Measurements from ENCODE around the gene TOM1L2. TPM values are rescaled to one million over a fixed set of nuclear protein-coding genes. Genes with fewer than 3 reads are reported as not detected.
"Not testable (repeated sequence)": the region's sequence is repeated elsewhere in the genome, so short reads cannot be mapped to it uniquely, and the experiment has no call there.

The TOM1L2 gene
- total and polyA plus RNA-seq, 2 of the 4 experiments (the other 2 are of a cell fraction): 34.4 to 51.7 TPM

- H3K18ac ChIP-seq (ENCODE audit: low read depth, low read length); H2BK20ac ChIP-seq (ENCODE audit: low read depth, low read length); H3K27me3 ChIP-seq (ENCODE audit: control insufficient read depth, insufficient read depth, low read length); H2BK120ac ChIP-seq (ENCODE audit: low read depth, low read length); dilution Hi-C loops (cut with HindIII; ENCODE audit: low sequenced_read_pairs, unreplicated experiment); H3K14ac ChIP-seq (replicated peaks; ENCODE audit: low read depth, low read length); H2BK5ac ChIP-seq (ENCODE audit: low read depth, low read length, poor library complexity, severe bottlenecking); H2BK15ac ChIP-seq (ENCODE audit: low read depth, low read length); ATAC-seq (ENCODE audit: low read depth); H3K27ac ChIP-seq (ENCODE audit: insufficient read depth, low read length); H4K5ac ChIP-seq (ENCODE audit: low read depth, low read length); DNase-seq; BruUV-seq (replicated peaks); H3K9me3 ChIP-seq (ENCODE audit: control insufficient read depth, insufficient read depth, low read length); H3K9me1 ChIP-seq (ENCODE audit: insufficient read depth, low read length); H2AFZ ChIP-seq (replicated peaks; ENCODE audit: low read length, poor library complexity); H3K4ac ChIP-seq (ENCODE audit: low read depth, low read length); H3K4me2 ChIP-seq (ENCODE audit: low read depth, low read length); in situ Hi-C loops (cut with MboI; ENCODE audit: low sequenced_read_pairs); intact Hi-C loops (cut with micrococcal nuclease); H3K23ac ChIP-seq (ENCODE audit: low read depth, low read length); H4K8ac ChIP-seq (ENCODE audit: low read depth in 2 of 2, low read length in 2 of 2); H4K91ac ChIP-seq (ENCODE audit: insufficient read depth, low read depth, low read length); H2AK9ac ChIP-seq (replicated peaks; ENCODE audit: low read depth, low read length, poor library complexity); H3K4me3 ChIP-seq (ENCODE audit: insufficient read depth, low read depth, low read length); H3K9ac ChIP-seq (ENCODE audit: low read depth, low read length); H2AK5ac ChIP-seq (ENCODE audit: low read depth, low read length); POLR2A ChIA-PET (ENCODE audit: unreplicated experiment); H3K56ac ChIP-seq (ENCODE audit: extremely low read depth, insufficient read depth, low read length): not testable (repeated sequence)
- Histone ChIP-seq H3K79me1 (ENCODE audit: low read depth in 1 of 2, low read length in 2 of 2) (peaks cover 9 to 58% of the 10 kb centered on the region in 2 experiments; a peak in 2 of 4 replicates), H3K4me1 (ENCODE audit: control insufficient read depth, insufficient read depth, low read length) (peaks cover 11% of the 10 kb centered on the region), H4K20me1 (ENCODE audit: insufficient read depth, low read length) (peaks cover 55% of the 10 kb centered on the region), H3K36me3 (ENCODE audit: control insufficient read depth, insufficient read depth, low read length) (peaks cover 62% of the 10 kb centered on the region)
- CTCF ChIA-PET: interaction anchor here (0.7 kb wide), 1 partner anchor 111 kb away, joined by 3 read pairs; no protein-coding TSS in a partner anchor
- WGBS, 2 experiments (ENCODE audit: extremely low coverage in 2 of 2, insufficient read length in 1 of 2): no CpG with 5 or more reads among the region's 5 CpGs
Observed at GRCh38 chr17:17808200-17808599, 164.0 kb downstream of the TOM1L2 start.

Data from IMR-90 (cell line).